HG02798 (cell line): ENCODE data around the gene NBL1.

ENCODE experiments used
- ATAC-seq: cut with Tn5 transposase; IDR thresholded peaks from one replicate; pipeline ENCODE4 v1.9.1; 2021; ENCODE audit warnings: mild to moderate bottlenecking; ENCODE audit not compliant: unreplicated experiment, poor library complexity

Gene NBL1

DNA sequence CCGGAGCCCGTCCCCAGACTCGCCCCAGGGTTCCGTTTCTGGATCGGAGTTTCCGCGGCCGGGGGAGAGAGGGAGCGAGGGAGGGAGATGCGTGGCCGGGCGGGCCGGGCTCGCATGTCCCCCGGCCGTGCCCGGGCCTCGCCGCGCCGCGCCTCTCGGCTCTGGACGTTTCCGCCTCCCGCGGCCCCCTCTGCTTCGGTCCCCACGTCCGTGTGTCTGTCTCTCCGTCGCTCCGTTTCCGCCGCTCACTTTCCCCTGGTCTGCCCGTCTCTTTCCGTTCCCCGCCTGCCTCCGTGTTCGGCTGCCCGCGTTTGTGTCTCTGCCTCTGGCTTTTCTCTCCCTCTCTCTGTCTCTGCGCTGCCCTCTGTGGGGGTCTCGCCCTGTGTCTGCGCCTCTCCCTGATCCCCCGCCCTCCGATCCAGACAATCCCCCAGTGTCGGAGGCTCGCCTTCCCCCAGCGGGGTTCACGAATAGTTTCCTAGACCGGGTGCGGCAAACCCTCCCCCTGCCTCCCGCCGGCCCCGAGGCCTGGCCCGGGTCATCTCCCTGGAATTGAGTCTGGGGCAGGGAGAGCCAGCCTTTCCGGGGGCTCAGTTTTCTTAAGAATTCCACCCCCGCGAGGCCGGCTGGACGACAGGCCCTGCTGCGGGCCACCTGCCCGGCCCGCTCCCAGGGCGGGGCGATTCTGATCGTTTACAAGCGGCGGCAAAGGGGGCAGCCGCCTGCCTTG is 735 bp downstream of the NBL1 start:
- ATAC-seq, result no peak

- ATAC-seq, result no peak
These were observed 1.5 kb downstream of the NBL1 start for GRCh38 chr1:19645411-19646251.

- no peak for ATAC-seq
These were observed 2.5 kb downstream of the NBL1 start for GRCh38 chr1:19646377-19647319.

DNA sequence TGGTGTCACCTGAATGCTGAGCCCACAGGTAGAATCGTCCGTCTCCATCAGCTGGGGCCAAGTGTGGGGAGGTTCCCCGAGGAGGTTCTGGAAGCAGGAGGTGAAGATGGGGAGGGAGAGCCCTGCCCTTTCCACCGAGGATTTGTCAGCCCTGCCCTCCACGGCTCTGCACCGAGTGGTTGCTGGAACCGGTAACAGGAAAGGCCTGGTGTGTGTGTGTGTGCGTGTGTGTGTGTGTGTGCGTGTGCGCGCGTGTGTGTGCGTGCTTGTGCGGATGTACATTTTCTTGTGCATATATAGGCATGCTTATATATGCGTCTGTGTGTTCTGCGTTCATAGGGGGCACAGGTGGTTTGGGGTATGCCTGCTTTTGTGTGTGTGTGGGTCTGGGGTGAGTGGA is 3.5 kb downstream of the NBL1 start:
- ATAC-seq, result no peak

DNA sequence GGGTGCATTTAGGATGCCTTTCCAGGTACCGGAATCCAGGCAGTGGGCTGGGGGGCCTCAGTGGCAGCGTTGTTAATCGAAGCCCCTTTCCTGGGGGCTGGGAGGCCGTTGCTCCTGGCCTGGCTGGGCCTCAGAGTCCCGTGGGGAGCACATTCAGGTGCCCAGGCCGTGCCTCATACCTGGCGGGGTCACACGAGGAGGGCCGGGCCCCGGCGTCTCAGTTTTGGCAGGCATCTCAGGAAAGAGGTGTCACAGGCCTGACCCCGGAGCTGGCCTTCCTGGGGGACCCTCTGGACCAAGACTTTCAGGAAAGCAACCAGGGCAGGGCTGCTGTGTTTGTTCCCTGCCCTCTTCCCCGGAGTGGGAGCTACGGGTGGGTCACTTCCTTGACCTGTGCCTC is 4.1 kb downstream of the NBL1 start:
- no peak for ATAC-seq

- ATAC-seq, result no peak
These were observed 4.6 kb downstream of the NBL1 start for GRCh38 chr1:19648689-19649088.

GRCh38 chr1:19650416-19651140 is 6.5 kb downstream of the NBL1 start:
- no peak for ATAC-seq

DNA sequence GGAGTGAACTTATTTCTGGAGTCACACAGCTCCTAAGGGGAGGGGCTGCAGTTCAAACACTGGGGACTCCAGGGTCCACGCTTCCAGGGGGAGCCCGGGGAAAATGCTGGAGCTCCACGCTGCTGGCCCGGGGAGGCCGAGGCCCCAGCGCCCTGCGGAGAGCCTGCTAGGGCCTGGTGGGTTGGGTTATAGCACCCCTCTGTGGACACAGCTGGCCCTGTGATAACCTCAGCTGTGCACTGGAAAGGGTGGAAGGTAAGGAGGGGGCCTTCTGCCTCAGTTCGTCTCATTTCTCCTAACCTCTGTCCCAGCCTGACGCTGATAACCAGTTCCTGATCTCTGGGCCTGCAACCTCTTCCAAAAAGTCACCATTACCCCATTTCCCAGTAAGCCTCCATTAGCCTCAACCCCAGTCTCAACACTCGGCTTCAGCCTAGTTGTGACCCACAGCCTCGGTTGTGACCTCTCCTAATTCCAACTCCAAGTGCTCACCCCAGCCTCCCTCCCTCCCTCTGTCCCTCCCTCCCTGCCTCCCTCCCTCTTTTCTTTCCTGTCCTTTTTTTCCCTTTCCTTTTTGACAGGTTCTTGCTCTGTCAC is 7.1 kb downstream of the NBL1 start:
- ATAC-seq, result no peak

- no peak for ATAC-seq
These were observed 10.3 kb downstream of the NBL1 start for GRCh38 chr1:19654386-19654785.

- ATAC-seq, result no peak
These were observed 11.0 kb downstream of the NBL1 start for GRCh38 chr1:19654886-19655717.

- no peak for ATAC-seq
These were observed 11.6 kb downstream of the NBL1 start for GRCh38 chr1:19655718-19656080.

- no peak for ATAC-seq
These were observed 12.1 kb downstream of the NBL1 start for GRCh38 chr1:19656134-19656779.

DNA sequence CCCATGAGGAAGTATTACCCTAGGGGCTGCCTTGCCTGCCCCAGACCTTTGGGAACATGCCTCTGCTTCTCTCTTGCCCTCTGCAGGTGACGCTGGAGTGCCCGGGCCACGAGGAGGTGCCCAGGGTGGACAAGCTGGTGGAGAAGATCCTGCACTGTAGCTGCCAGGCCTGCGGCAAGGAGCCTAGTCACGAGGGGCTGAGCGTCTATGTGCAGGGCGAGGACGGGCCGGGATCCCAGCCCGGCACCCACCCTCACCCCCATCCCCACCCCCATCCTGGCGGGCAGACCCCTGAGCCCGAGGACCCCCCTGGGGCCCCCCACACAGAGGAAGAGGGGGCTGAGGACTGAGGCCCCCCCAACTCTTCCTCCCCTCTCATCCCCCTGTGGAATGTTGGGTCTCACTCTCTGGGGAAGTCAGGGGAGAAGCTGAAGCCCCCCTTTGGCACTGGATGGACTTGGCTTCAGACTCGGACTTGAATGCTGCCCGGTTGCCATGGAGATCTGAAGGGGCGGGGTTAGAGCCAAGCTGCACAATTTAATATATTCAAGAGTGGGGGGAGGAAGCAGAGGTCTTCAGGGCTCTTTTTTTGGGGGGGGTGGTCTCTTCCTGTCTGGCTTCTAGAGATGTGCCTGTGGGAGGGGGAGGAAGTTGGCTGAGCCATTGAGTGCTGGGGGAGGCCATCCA is 12.8 kb downstream of the NBL1 start:
- no peak for ATAC-seq

- no peak for ATAC-seq
These were observed 13.4 kb downstream of the NBL1 start for GRCh38 chr1:19657511-19657910.

GRCh38 chr1:19658186-19658585 is 14.1 kb downstream of the NBL1 start:
- no peak for ATAC-seq

- no peak for ATAC-seq
These were observed 17.7 kb downstream of the NBL1 start for GRCh38 chr1:19661721-19662228.

GRCh38 chr1:19662313-19662712 is 18.2 kb downstream of the NBL1 start:
- ATAC-seq, result no peak
